Adipose tissue (tissue), 3 donors: ENCODE measurements around the gene APEX1. TPM values are rescaled to one million over a fixed set of nuclear protein-coding genes. Genes with fewer than 3 reads are reported as not detected.

ENCODE experiments used
- H3K27ac ChIP-seq: one replicate; pipeline ENCODE4 v1.5.1; 2013; ENCODE audit warnings: low read depth, low read length
- WGBS, 3 donors: extraction: QIAGEN DNeasy Blood & Tissue Kit; methylation state at CpG; one replicate each; pipeline ENCODE4 v1.1.7; 2013; 5-methylcytosine and 5-hydroxymethylcytosine counted together
- polyA plus RNA-seq, 3 donors: library from polyadenylated mRNA; stranded (reverse); fragments of 200-250 nt; gene quantifications; one replicate each; pipeline ENCODE4 v1.2.3, GENCODE V29; 2013
- donor health status: healthy with polysubstance abuse.
- donor health status: Bipolar disorder and iron deficiency.
- donor health status: healthy.

APEX1 gene
- 100 to 1,000 TPM in 2 of 3 donors, 10 to 100 TPM in 1; 94.2 to 151 (median 116) TPM for polyA plus RNA-seq

GRCh38 chr14:20454516-20455354 lies at the start of gene APEX1, which contains the start of gene OSGEP:
Gene APEX1 (plus strand): TSS chr14:20455226. CDS start chr14:20455646, 420 bp downstream.
Gene OSGEP (minus strand): TSS chr14:20454812. CDS start chr14:20454683, 129 bp downstream.
- 0% methylated on average over 56 of the region's 56 CpGs for WGBS, 3 donors
- peak within 1 kb of the TSS; percentile 87 for H3K27ac ChIP-seq

GRCh38 chr14:20409226-20409625 lies 45.8 kb upstream of the APEX1 start:
- H3K27ac ChIP-seq, result no peak overlapping the region
- WGBS, 3 donors, result 90 to 95% (median 90%) methylated on average over 2 of the region's 2 CpGs

- no peak overlapping the region for H3K27ac ChIP-seq
- WGBS, 3 donors, result 2 to 6% (median 2%) methylated on average over 7 of the region's 7 CpGs
These were observed 42.6 kb upstream of the APEX1 start for GRCh38 chr14:20412411-20412810.

GRCh38 chr14:20412876-20413743 lies 41.9 kb upstream of the APEX1 start, which contains the start of gene TEP1:
Gene TEP1 (minus strand): TSS chr14:20413501. CDS start chr14:20408439, 5,062 bp downstream.
- WGBS, 3 donors, result 0% methylated on average over 41 to 43 of the region's 43 CpGs
- H3K27ac ChIP-seq, result no peak within 1 kb of the TSS

GRCh38 chr14:20413744-20414082 lies 41.3 kb upstream of the APEX1 start:
- H3K27ac ChIP-seq, result no peak overlapping the region

GRCh38 chr14:20415782-20416206 lies 39.2 kb upstream of the APEX1 start:
- H3K27ac ChIP-seq, result no peak overlapping the region
- 35 to 57% (median 37%) methylated on average over 3 of the region's 3 CpGs for WGBS, 3 donors

More at GRCh38 chr14:20413744-20414082, 41.3 kb upstream of the APEX1 start:
- 0 to 2% (median 1%) methylated on average over 9 of the region's 9 CpGs for WGBS, 3 donors

GRCh38 chr14:20416223-20416622 lies 38.8 kb upstream of the APEX1 start:
- H3K27ac ChIP-seq, result no peak overlapping the region
- WGBS, 3 donors, result 87 to 97% (median 96%) methylated on average over 2 of the region's 2 CpGs

- WGBS, 3 donors, result 51 to 69% (median 59%) methylated on average over 7 of the region's 7 CpGs
- H3K27ac ChIP-seq, result no peak overlapping the region
These were observed 37.5 kb upstream of the APEX1 start for GRCh38 chr14:20417250-20418186.

- 24 to 93% (median 82%) methylated on average over 2 of the region's 2 CpGs for WGBS, 3 donors
These were observed 36.5 kb upstream of the APEX1 start for GRCh38 chr14:20418501-20418909.

GRCh38 chr14:20419419-20419818 lies 35.6 kb upstream of the APEX1 start:
- H3K27ac ChIP-seq, result no peak overlapping the region
- WGBS, 3 donors, result 39 to 89% (median 53%) methylated on average over 1 of the region's 1 CpG

More at GRCh38 chr14:20418501-20418909, 36.5 kb upstream of the APEX1 start:
- no peak overlapping the region for H3K27ac ChIP-seq

GRCh38 chr14:20421267-20421666 lies 33.8 kb upstream of the APEX1 start:
- H3K27ac ChIP-seq, result no peak overlapping the region
- 58 to 63% (median 60%) methylated on average over 2 of the region's 2 CpGs for WGBS, 3 donors

- H3K27ac ChIP-seq, result no peak overlapping the region
- 34 to 67% (median 64%) methylated on average over 2 of the region's 2 CpGs for WGBS, 3 donors
These were observed 32.1 kb upstream of the APEX1 start for GRCh38 chr14:20422886-20423285.

- no peak overlapping the region for H3K27ac ChIP-seq
- 30 to 41% (median 38%) methylated on average over 2 of the region's 2 CpGs for WGBS, 3 donors
These were observed 30.2 kb upstream of the APEX1 start for GRCh38 chr14:20424851-20425250.

GRCh38 chr14:20427231-20428009 lies 27.6 kb upstream of the APEX1 start:
- H3K27ac ChIP-seq, result peak overlapping the region; percentile 49
- 35 to 73% (median 56%) methylated on average over 5 of the region's 5 CpGs for WGBS, 3 donors

GRCh38 chr14:20428010-20428365 lies 27.0 kb upstream of the APEX1 start:
- 55 to 68% (median 58%) methylated on average over 5 of the region's 5 CpGs for WGBS, 3 donors
- H3K27ac ChIP-seq, result peak overlapping the region; percentile 49

GRCh38 chr14:20428802-20429201 lies 26.2 kb upstream of the APEX1 start:
- no peak overlapping the region for H3K27ac ChIP-seq
- WGBS, 3 donors, result 43 to 58% (median 54%) methylated on average over 5 of the region's 5 CpGs
